WTC11 (cell line): Measurements from ENCODE around the gene SPSB2. TPM values are rescaled to one million over a fixed set of nuclear protein-coding genes. Genes with fewer than 3 reads are reported as not detected.

ENCODE experiments used
- ATAC-seq: fragments of 200-7000 bp; cut with Tn5 transposase; 2 replicates; pipeline ENCODE4 v1.10.0; 2021; ENCODE audit warnings: mild to moderate bottlenecking, moderate library complexity
- CTCF ChIA-PET: fragments of 300-600 bp; sonication (Branson Sonifier 250); formaldehyde crosslinking; loops from one replicate; lab custom pipeline; 2021; ENCODE audit warnings: antibody characterized with exemption; lab: Charles Lee
- POLR2A ChIA-PET: fragments of 350-600 bp; sonication (Branson Sonifier 250); formaldehyde crosslinking; loops from one replicate; lab custom pipeline; 2021; ENCODE audit warnings: antibody characterized with exemption; lab: Charles Lee
- DNase-seq: peaks from one replicate; pipeline ENCODE4 v3.0.0; 2021; ENCODE audit warnings: low spot score
- H3K27ac Mint-ChIP-seq: 2 replicates; pipeline ENCODE4 v1.8.0; 2021; ENCODE audit warnings: mixed read lengths
- H3K27me3 Mint-ChIP-seq: 2 replicates; pipeline ENCODE4 v1.8.0; 2021; ENCODE audit warnings: low read depth, mild to moderate bottlenecking, moderate library complexity, mixed read lengths
- H3K36me3 Mint-ChIP-seq: 2 replicates; pipeline ENCODE4 v1.8.0; 2021; ENCODE audit warnings: mixed read lengths
- H3K4me1 Mint-ChIP-seq: 2 replicates; pipeline ENCODE4 v1.8.0; 2022; ENCODE audit warnings: mixed read lengths
- H3K4me3 Mint-ChIP-seq: 2 replicates; pipeline ENCODE4 v1.8.0; 2021; ENCODE audit warnings: mild to moderate bottlenecking, moderate library complexity, mixed read lengths
- H3K9me3 Mint-ChIP-seq: 2 replicates; pipeline ENCODE4 v1.8.0; 2021; ENCODE audit warnings: mixed read lengths
- ATF3 ChIP-seq: sonication (generic); formaldehyde crosslinking; conservative IDR thresholded peaks from 2 replicates; pipeline ENCODE4 v1.8.1; 2022; ENCODE audit warnings: mild to moderate bottlenecking, missing genetic modification reagents
- CREB1 ChIP-seq: sonication (generic); formaldehyde crosslinking; IDR thresholded peaks from 2 replicates; pipeline ENCODE4 v1.8.0; 2023; ENCODE audit warnings: mild to moderate bottlenecking, missing genetic modification reagents
- CREM ChIP-seq: sonication (generic); formaldehyde crosslinking; IDR thresholded peaks from 2 replicates; pipeline ENCODE4 v1.8.1; 2022; ENCODE audit warnings: mild to moderate bottlenecking, missing genetic modification reagents, moderate library complexity
- ELF4 ChIP-seq: sonication (generic); formaldehyde crosslinking; IDR thresholded peaks from 2 replicates; pipeline ENCODE4 v1.8.1; 2022; ENCODE audit warnings: low read depth, mild to moderate bottlenecking, moderate library complexity, missing genetic modification reagents
- ESRRA ChIP-seq: sonication (generic); formaldehyde crosslinking; IDR thresholded peaks from 2 replicates; pipeline ENCODE4 v1.8.1; 2022; ENCODE audit warnings: mild to moderate bottlenecking, missing genetic modification reagents, borderline replicate concordance
- ETV6 ChIP-seq: sonication (generic); formaldehyde crosslinking; IDR thresholded peaks from 2 replicates; pipeline ENCODE4 v1.8.1; 2022; ENCODE audit warnings: mild to moderate bottlenecking, missing genetic modification reagents
- FOXK1 ChIP-seq: sonication (generic); formaldehyde crosslinking; IDR thresholded peaks from 2 replicates; pipeline ENCODE4 v1.8.0; 2022; ENCODE audit warnings: mild to moderate bottlenecking, moderate library complexity, missing genetic modification reagents
- FOXP1 ChIP-seq: sonication (generic); formaldehyde crosslinking; IDR thresholded peaks from 2 replicates; pipeline ENCODE4 v1.8.0; 2022; ENCODE audit warnings: missing genetic modification reagents, mild to moderate bottlenecking, moderate library complexity, borderline replicate concordance
- GRHL2 ChIP-seq: fragments of 250-450 bp; sonication (Bioruptor Pico); IDR thresholded peaks from 2 replicates; pipeline ENCODE4 v1.8.0; 2022; ENCODE audit warnings: mild to moderate bottlenecking, moderate library complexity; ENCODE audit not compliant: insufficient replicate concordance, severe bottlenecking
- HMGA2 ChIP-seq: fragments of 250-450 bp; sonication (Bioruptor Pico); IDR thresholded peaks from 2 replicates; pipeline ENCODE4 v1.4.0; 2021; ENCODE audit warnings: mild to moderate bottlenecking, moderate library complexity
- KAT7 ChIP-seq: sonication (generic); formaldehyde crosslinking; IDR thresholded peaks from 2 replicates; pipeline ENCODE4 v1.8.1; 2023; ENCODE audit warnings: missing genetic modification reagents, mild to moderate bottlenecking, borderline replicate concordance
- OVOL2 ChIP-seq: fragments of 250-450 bp; sonication (Bioruptor Pico); IDR thresholded peaks from 2 replicates; pipeline ENCODE4 v1.9.0; 2021; ENCODE audit warnings: mild to moderate bottlenecking, borderline replicate concordance
- TCF7 ChIP-seq: sonication (generic); formaldehyde crosslinking; IDR thresholded peaks from 2 replicates; pipeline ENCODE4 v1.8.0; 2022; ENCODE audit warnings: mild to moderate bottlenecking, low read depth, missing genetic modification reagents, moderate library complexity
- TEAD1 ChIP-seq: sonication (generic); formaldehyde crosslinking; IDR thresholded peaks from 2 replicates; pipeline ENCODE4 v1.8.0; 2022; ENCODE audit warnings: mild to moderate bottlenecking, missing genetic modification reagents
- TEAD4 ChIP-seq: sonication (generic); formaldehyde crosslinking; IDR thresholded peaks from 2 replicates; pipeline ENCODE4 v1.8.0; 2022; ENCODE audit warnings: mild to moderate bottlenecking, missing genetic modification reagents
- TP53 ChIP-seq: sonication (generic); formaldehyde crosslinking; IDR thresholded peaks from 2 replicates; pipeline ENCODE4 v1.8.1; 2023; ENCODE audit warnings: mild to moderate bottlenecking, missing genetic modification reagents
- ZNF219 ChIP-seq: sonication (generic); formaldehyde crosslinking; IDR thresholded peaks from 2 replicates; pipeline ENCODE4 v1.8.0; 2023; ENCODE audit warnings: missing genetic modification reagents, mild to moderate bottlenecking, borderline replicate concordance
- ZNF232 ChIP-seq: sonication (generic); formaldehyde crosslinking; IDR thresholded peaks from 2 replicates; pipeline ENCODE4 v1.8.0; 2022; ENCODE audit warnings: mild to moderate bottlenecking, missing genetic modification reagents
- total RNA-seq: library from RNA; stranded (reverse); gene quantifications from 3 replicates; pipeline ENCODE4 v1.2.3, GENCODE V29; 2021
- TF ChIP-seq, protein P1 (sequence below): fragments of 250-450 bp; sonication (Bioruptor Pico); IDR thresholded peaks from 2 replicates; pipeline ENCODE4 v1.9.0; 2021; ENCODE audit warnings: moderate library complexity, mild to moderate bottlenecking, inconsistent platforms, borderline replicate concordance
- TF ChIP-seq, protein P2 (sequence below): fragments of 250-450 bp; sonication (Bioruptor Pico); conservative IDR thresholded peaks from 2 replicates; pipeline ENCODE4 v1.9.0; 2021; ENCODE audit warnings: mild to moderate bottlenecking
- TF ChIP-seq, protein P3 (sequence below): sonication (generic); formaldehyde crosslinking; IDR thresholded peaks from 2 replicates; pipeline ENCODE4 v1.8.0; 2022; ENCODE audit warnings: mild to moderate bottlenecking, missing genetic modification reagents
- TF ChIP-seq, protein P4 (sequence below): fragments of 250-450 bp; sonication (Bioruptor Pico); IDR thresholded peaks from 2 replicates; pipeline ENCODE4 v2.1.2; 2022; ENCODE audit warnings: mild to moderate bottlenecking, moderate library complexity
- TF ChIP-seq, protein P5 (sequence below): sonication (generic); formaldehyde crosslinking; IDR thresholded peaks from 2 replicates; pipeline ENCODE4 v1.8.0; 2023; ENCODE audit warnings: mild to moderate bottlenecking, missing genetic modification reagents
- TF ChIP-seq, protein P6 (sequence below): sonication (generic); formaldehyde crosslinking; IDR thresholded peaks from 2 replicates; pipeline ENCODE4 v1.8.1; 2023; ENCODE audit warnings: mild to moderate bottlenecking, missing genetic modification reagents, moderate library complexity
- TF ChIP-seq, protein P7 (sequence below): sonication (generic); formaldehyde crosslinking; IDR thresholded peaks from 2 replicates; pipeline ENCODE4 v1.8.1; 2023; ENCODE audit warnings: mild to moderate bottlenecking, moderate library complexity, missing genetic modification reagents

The SPSB2 gene
- total RNA-seq, 1 experiment from 2014 or later, result 25.5 TPM

DNA sequence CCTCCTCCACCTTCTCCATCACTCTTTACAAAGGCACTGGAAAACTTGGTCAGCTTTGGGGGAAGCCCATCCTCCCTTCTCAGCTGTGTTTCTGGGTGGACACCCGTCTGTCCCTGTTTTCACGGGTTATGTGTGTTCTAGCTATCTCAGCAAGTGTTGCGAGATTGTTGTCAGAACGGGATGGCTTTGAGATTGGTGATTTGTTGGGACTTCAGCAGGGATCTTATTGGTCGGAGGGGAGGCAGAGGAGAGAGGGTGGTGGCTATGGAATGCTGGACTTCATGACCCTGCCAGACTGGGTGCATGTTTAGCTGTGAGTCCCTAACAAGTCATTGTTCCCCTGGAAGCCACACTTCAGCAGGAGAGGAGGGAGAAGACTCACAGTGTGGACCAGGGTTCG lies 19.1 kb downstream of the SPSB2 start:
- H3K36me3 Mint-ChIP-seq, result peaks cover 40% of the 10 kb centered on the region
- no peaks in the 10 kb centered on the region for H3K27me3 Mint-ChIP-seq
- H3K27ac Mint-ChIP-seq, result peak overlapping the region; percentile 31; the same call in 1 of the 2 replicates
- H3K4me3 Mint-ChIP-seq, result peak overlapping the region; percentile 95
- DNase-seq (no peak), ATAC-seq (no peak)
- H3K4me1 Mint-ChIP-seq, result peaks cover 19% of the 10 kb centered on the region
- CTCF ChIA-PET, result interaction anchor here (3.1 to 6.0 kb wide), 4 partner anchors 13 to 37 kb away, joined by 23 to 181 read pairs (median 41); partner anchors contain the start of genes GNB3, SPSB2 and TPI1
- TF ChIP-seq, protein P1, sequence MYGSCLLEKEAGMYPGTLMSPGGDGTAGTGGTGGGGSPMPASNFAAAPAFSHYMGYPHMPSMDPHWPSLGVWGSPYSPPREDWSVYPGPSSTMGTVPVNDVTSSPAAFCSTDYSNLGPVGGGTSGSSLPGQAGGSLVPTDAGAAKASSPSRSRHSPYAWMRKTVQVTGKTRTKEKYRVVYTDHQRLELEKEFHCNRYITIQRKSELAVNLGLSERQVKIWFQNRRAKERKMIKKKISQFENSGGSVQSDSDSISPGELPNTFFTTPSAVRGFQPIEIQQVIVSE, result no peak
- TF ChIP-seq TEAD1 (CRISPR knock-in tag), result no peak
- no peak for TF ChIP-seq CREB1 (CRISPR knock-in tag)
- no peak for TF ChIP-seq TP53 (CRISPR knock-in tag)
- TF ChIP-seq, protein P2, sequence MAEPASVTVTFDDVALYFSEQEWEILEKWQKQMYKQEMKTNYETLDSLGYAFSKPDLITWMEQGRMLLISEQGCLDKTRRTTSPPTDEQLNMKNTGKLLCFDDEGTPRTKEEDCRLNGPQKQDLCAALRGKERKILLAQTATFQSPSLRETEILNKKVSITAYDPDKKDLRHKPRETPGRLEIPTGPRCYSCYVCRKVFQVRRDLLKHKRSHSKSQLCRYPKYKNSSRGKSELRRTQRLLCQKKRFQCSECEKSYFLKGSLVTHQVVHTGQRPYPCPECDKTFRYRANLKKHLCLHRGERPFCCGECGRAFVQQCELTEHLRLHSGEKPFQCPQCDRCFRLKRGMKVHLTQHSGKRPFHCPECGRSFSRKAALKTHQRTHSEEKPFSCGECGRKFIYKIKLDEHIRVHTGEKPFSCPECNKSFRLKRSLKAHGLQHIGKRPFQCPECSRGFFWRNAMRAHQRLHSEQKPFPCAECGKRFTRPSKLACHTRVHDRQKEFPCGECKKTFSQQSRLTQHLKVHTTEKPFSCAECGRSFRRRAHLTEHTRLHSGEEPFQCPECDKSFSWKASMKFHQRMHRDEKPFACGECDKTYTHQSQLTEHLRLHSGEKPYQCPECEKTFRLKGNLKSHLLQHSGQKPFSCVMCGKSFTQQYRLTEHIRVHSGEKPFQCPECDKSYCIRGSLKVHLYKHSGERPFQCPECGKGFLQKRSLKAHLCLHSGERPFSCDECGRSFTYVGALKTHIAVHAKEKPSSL (CRISPR knock-in tag), result no peak
- no peak for TF ChIP-seq ETV6 (CRISPR knock-in tag)
- no peak for TF ChIP-seq TEAD4 (CRISPR knock-in tag)
- TF ChIP-seq KAT7 (CRISPR knock-in tag), result no peak
- TF ChIP-seq TCF7 (CRISPR knock-in tag), result no peak
- TF ChIP-seq CREM (CRISPR knock-in tag), result no peak
- TF ChIP-seq, protein P3, sequence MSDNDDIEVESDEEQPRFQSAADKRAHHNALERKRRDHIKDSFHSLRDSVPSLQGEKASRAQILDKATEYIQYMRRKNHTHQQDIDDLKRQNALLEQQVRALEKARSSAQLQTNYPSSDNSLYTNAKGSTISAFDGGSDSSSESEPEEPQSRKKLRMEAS, result no peak
- no peak for TF ChIP-seq FOXK1 (CRISPR knock-in tag)
- TF ChIP-seq, protein P4, sequence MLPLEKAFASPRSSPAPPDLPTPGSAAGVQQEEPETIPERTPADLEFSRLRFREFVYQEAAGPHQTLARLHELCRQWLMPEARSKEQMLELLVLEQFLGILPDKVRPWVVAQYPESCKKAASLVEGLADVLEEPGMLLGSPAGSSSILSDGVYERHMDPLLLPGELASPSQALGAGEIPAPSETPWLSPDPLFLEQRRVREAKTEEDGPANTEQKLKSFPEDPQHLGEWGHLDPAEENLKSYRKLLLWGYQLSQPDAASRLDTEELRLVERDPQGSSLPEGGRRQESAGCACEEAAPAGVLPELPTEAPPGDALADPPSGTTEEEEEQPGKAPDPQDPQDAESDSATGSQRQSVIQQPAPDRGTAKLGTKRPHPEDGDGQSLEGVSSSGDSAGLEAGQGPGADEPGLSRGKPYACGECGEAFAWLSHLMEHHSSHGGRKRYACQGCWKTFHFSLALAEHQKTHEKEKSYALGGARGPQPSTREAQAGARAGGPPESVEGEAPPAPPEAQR (CRISPR knock-in tag), result no peak
- TF ChIP-seq ZNF232 (CRISPR knock-in tag), result no peak
- no peak for TF ChIP-seq HMGA2
- no peak for TF ChIP-seq ESRRA (CRISPR knock-in tag)
- TF ChIP-seq GRHL2 (CRISPR knock-in tag), result no peak
- TF ChIP-seq, protein P5, sequence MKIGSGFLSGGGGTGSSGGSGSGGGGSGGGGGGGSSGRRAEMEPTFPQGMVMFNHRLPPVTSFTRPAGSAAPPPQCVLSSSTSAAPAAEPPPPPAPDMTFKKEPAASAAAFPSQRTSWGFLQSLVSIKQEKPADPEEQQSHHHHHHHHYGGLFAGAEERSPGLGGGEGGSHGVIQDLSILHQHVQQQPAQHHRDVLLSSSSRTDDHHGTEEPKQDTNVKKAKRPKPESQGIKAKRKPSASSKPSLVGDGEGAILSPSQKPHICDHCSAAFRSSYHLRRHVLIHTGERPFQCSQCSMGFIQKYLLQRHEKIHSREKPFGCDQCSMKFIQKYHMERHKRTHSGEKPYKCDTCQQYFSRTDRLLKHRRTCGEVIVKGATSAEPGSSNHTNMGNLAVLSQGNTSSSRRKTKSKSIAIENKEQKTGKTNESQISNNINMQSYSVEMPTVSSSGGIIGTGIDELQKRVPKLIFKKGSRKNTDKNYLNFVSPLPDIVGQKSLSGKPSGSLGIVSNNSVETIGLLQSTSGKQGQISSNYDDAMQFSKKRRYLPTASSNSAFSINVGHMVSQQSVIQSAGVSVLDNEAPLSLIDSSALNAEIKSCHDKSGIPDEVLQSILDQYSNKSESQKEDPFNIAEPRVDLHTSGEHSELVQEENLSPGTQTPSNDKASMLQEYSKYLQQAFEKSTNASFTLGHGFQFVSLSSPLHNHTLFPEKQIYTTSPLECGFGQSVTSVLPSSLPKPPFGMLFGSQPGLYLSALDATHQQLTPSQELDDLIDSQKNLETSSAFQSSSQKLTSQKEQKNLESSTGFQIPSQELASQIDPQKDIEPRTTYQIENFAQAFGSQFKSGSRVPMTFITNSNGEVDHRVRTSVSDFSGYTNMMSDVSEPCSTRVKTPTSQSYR, result no peak
- TF ChIP-seq, all 79 proteins: peak for 0
- H3K9me3 Mint-ChIP-seq, result no peaks in the 10 kb centered on the region
- POLR2A ChIA-PET, result no interaction called here

DNA sequence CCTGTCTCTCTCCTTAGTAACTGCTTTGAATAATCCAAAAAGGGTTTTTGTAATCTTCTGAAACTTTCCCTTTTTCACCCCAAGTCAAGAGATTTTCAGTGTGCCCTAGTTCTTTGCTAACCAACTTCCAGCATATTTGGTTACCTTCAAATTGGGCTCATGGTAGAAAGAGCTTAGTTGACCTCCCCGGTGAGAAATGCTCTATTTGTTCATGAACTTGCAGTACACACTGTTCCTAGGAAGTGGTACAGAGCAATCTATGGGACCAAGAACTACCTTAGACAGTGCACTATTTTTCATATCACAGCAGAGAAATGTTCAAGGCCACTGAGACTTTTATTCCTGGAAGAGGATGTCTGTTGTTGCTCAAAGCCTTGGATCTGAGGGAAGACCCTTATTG lies 19.5 kb downstream of the SPSB2 start:
- Mint-ChIP-seq H3K4me1 (peaks cover 19% of the 10 kb centered on the region), H3K27ac (peak overlapping the region; percentile 38), H3K9me3 (no peaks in the 10 kb centered on the region), H3K36me3 (peaks cover 38% of the 10 kb centered on the region), H3K4me3 (peak overlapping the region; percentile 95), H3K27me3 (no peaks in the 10 kb centered on the region)
- ATAC-seq (no peak), DNase-seq (no peak)
- CTCF ChIA-PET, result interaction anchor here (0.6 to 6.0 kb wide), 7 partner anchors 12 to 169 kb away, joined by 3 to 181 read pairs (median 27); partner anchors contain the start of genes GNB3, PTMS, SPSB2 and TPI1
- POLR2A ChIA-PET, result interaction anchor here (0.6 to 3.0 kb wide), 5 partner anchors 14 to 90 kb away, joined by 3 to 33 read pairs (median 14); partner anchors contain the start of genes C12orf57, RNU7-1, SPSB2 and TPI1
- TF ChIP-seq FOXP1 (CRISPR knock-in tag) (no peak), ELF4 (no peak), ATF3 (CRISPR knock-in tag) (no peak), ZNF219 (no peak), OVOL2 (no peak), KAT7 (CRISPR knock-in tag) (no peak)
- TF ChIP-seq, protein P6, sequence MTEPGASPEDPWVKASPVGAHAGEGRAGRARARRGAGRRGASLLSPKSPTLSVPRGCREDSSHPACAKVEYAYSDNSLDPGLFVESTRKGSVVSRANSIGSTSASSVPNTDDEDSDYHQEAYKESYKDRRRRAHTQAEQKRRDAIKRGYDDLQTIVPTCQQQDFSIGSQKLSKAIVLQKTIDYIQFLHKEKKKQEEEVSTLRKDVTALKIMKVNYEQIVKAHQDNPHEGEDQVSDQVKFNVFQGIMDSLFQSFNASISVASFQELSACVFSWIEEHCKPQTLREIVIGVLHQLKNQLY (CRISPR knock-in tag), result no peak
- TF ChIP-seq, protein P7, sequence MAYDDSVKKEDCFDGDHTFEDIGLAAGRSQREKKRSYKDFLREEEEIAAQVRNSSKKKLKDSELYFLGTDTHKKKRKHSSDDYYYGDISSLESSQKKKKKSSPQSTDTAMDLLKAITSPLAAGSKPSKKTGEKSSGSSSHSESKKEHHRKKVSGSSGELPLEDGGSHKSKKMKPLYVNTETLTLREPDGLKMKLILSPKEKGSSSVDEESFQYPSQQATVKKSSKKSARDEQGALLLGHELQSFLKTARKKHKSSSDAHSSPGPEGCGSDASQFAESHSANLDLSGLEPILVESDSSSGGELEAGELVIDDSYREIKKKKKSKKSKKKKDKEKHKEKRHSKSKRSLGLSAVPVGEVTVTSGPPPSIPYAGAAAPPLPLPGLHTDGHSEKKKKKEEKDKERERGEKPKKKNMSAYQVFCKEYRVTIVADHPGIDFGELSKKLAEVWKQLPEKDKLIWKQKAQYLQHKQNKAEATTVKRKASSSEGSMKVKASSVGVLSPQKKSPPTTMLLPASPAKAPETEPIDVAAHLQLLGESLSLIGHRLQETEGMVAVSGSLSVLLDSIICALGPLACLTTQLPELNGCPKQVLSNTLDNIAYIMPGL (CRISPR knock-in tag), result no peak
